Measurements from ENCODE around the gene ATF5. TPM values are rescaled to one million over a fixed set of nuclear protein-coding genes. Genes with fewer than 3 reads are reported as not detected.

The ATF5 gene
- total RNA-seq, 2 donors from 2014 or later = 7.4 to 12.0 TPM

- H3K9me3 Mint-ChIP-seq = no peaks in the 10 kb centered on the region
- Histone ChIP-seq H3K9me3 (ENCODE audit: control insufficient read depth, low read length) (no peaks in the 10 kb centered on the region), H3K4me3 (ENCODE audit: low read length) (no peak overlapping the region), H3K9ac (ENCODE audit: extremely low read depth, low read length, poor library complexity, severe bottlenecking) (no peak overlapping the region), H3K27ac (ENCODE audit: low read depth, low read length) (no peak overlapping the region), H3K4me1 (ENCODE audit: control insufficient read depth, insufficient read depth, low read length) (no peaks in the 10 kb centered on the region), H3K36me3 (ENCODE audit: control insufficient read depth, insufficient read depth, low read length) (peaks cover 19% of the 10 kb centered on the region), H3K27me3 (ENCODE audit: control insufficient read depth, insufficient read depth, low read length, poor library complexity, severe bottlenecking) (no peaks in the 10 kb centered on the region)
- H3K4me1 Mint-ChIP-seq = no peaks in the 10 kb centered on the region
- DNase-seq = no peak
- no peak overlapping the region for H3K4me3 Mint-ChIP-seq
- H3K27me3 Mint-ChIP-seq (ENCODE audit: insufficient read depth) = no peaks in the 10 kb centered on the region
- TF ChIP-seq, protein P1, sequence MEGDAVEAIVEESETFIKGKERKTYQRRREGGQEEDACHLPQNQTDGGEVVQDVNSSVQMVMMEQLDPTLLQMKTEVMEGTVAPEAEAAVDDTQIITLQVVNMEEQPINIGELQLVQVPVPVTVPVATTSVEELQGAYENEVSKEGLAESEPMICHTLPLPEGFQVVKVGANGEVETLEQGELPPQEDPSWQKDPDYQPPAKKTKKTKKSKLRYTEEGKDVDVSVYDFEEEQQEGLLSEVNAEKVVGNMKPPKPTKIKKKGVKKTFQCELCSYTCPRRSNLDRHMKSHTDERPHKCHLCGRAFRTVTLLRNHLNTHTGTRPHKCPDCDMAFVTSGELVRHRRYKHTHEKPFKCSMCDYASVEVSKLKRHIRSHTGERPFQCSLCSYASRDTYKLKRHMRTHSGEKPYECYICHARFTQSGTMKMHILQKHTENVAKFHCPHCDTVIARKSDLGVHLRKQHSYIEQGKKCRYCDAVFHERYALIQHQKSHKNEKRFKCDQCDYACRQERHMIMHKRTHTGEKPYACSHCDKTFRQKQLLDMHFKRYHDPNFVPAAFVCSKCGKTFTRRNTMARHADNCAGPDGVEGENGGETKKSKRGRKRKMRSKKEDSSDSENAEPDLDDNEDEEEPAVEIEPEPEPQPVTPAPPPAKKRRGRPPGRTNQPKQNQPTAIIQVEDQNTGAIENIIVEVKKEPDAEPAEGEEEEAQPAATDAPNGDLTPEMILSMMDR (conservative IDR thresholded peaks at IDR 0.05) = no peak
- peaks cover 34% of the 10 kb centered on the region for H3K36me3 Mint-ChIP-seq (ENCODE audit: low read depth)
- no peak overlapping the region for H3K27ac Mint-ChIP-seq
- WGBS, 2 experiments (ENCODE audit: insufficient coverage in 1 of 2, insufficient read length in 1 of 2) = 88 to 91% methylated on average over 6 of the region's 6 CpGs
These were observed 24.9 kb upstream of the ATF5 start for GRCh38 chr19:49904136-49904535.

DNA sequence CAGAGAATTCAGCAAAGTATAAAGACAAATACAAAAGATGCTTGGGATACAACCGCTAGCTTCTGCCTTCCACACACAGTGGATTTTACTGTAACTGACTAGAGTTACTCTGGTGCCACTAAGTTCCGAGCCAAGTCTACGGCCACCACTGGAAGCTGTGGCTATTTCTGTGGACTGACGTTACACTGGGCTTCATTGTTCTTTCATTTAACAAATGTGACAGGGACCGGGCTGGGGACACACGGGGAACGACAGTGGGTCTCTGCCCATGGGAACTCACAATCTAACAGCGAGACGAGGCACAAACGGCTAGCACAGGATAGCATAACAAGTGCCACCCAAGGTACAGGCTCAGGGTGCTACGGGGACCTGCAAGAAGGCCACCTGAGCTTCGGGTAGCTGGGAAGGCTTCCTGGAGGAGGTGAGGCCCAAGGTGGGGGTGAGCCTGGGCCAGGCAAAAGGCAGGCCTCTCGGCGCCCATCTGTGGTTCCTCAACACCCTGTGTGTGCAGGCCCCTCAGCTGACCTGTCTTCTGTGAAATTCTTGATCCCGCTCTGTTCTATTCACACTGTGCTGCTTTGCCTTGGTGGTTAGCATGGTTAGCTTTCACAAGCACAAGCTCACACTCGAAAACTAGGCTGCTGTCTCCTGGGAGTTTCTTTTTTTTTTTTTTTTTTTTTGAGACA, 22.0 kb upstream of the ATF5 start:
- Histone ChIP-seq H3K36me3 (ENCODE audit: control insufficient read depth, insufficient read depth, low read length) (peaks cover 39% of the 10 kb centered on the region), H3K9ac (ENCODE audit: extremely low read depth, low read length, poor library complexity, severe bottlenecking) (no peak overlapping the region), H3K4me1 (ENCODE audit: control insufficient read depth, insufficient read depth, low read length) (no peaks in the 10 kb centered on the region), H3K9me3 (ENCODE audit: control insufficient read depth, low read length) (no peaks in the 10 kb centered on the region), H3K27ac (ENCODE audit: low read depth, low read length) (no peak overlapping the region), H3K27me3 (ENCODE audit: control insufficient read depth, insufficient read depth, low read length, poor library complexity, severe bottlenecking) (no peaks in the 10 kb centered on the region), H3K4me3 (ENCODE audit: low read length) (no peak overlapping the region)
- Mint-ChIP-seq H3K27ac (no peak overlapping the region), H3K36me3 (ENCODE audit: low read depth) (peaks cover 56% of the 10 kb centered on the region), H3K27me3 (ENCODE audit: insufficient read depth) (no peaks in the 10 kb centered on the region), H3K9me3 (no peaks in the 10 kb centered on the region), H3K4me1 (no peaks in the 10 kb centered on the region), H3K4me3 (no peak overlapping the region)
- no peak for DNase-seq
- TF ChIP-seq, protein P1 (conservative IDR thresholded peaks at IDR 0.05) = no peak
- 94 to 96% methylated on average over 16 of the region's 16 CpGs for WGBS, 2 experiments (ENCODE audit: insufficient coverage in 1 of 2, insufficient read length in 1 of 2)

DNA sequence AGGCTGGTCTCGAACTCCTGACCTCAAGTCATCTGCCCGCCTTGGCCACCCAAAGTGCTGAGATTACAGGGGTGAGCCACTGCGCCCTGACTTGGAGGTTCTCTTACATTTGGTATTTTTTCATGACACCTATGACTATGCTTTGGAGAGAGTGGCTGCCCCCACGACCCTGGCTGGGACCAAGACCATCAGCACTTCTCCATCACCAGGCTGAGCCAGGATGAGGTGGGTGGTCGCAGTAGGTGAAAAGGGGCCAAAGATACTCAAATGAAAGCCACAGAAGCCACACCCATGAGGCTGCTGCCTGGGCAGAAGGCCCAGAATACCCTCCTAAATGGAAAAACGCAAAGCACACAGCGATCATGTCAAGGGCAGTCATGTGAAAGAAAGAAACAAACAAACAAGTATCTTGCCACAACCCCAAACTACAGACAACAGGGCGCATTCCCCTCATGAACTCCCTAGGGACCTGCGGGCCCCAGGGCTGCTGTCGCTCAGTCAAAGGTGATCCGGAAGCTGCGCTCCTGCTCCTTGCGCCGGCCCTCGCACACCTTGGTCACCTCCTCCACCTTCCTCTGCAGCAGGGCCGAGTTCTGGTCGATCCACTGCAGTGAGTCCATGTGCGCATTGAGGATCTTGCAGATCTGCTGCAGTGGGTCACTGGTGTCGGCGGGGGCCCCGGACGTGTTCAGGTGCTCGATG, 21.1 kb upstream of the ATF5 start:
- Mint-ChIP-seq H3K4me3 (no peak overlapping the region), H3K9me3 (no peaks in the 10 kb centered on the region), H3K27me3 (ENCODE audit: insufficient read depth) (no peaks in the 10 kb centered on the region), H3K4me1 (no peaks in the 10 kb centered on the region), H3K36me3 (ENCODE audit: low read depth) (peaks cover 62% of the 10 kb centered on the region), H3K27ac (no peak overlapping the region)
- no peaks in the 10 kb centered on the region for H3K9me3 ChIP-seq (ENCODE audit: control insufficient read depth, low read length)
- H3K27me3 ChIP-seq (ENCODE audit: control insufficient read depth, insufficient read depth, low read length, poor library complexity, severe bottlenecking) = no peaks in the 10 kb centered on the region
- no peak for DNase-seq
- peaks cover 45% of the 10 kb centered on the region for H3K36me3 ChIP-seq (ENCODE audit: control insufficient read depth, insufficient read depth, low read length)
- no peaks in the 10 kb centered on the region for H3K4me1 ChIP-seq (ENCODE audit: control insufficient read depth, insufficient read depth, low read length)
- TF ChIP-seq, protein P1 (conservative IDR thresholded peaks at IDR 0.05) = no peak
- WGBS, 2 experiments (ENCODE audit: insufficient coverage in 1 of 2, insufficient read length in 1 of 2) = 94 to 97% methylated on average over 23 of the region's 23 CpGs
- no peak overlapping the region for H3K27ac ChIP-seq (ENCODE audit: low read depth, low read length)
- H3K4me3 ChIP-seq (ENCODE audit: low read length) = no peak overlapping the region
- H3K9ac ChIP-seq (ENCODE audit: extremely low read depth, low read length, poor library complexity, severe bottlenecking) = no peak overlapping the region

Data from endodermal cell (in vitro differentiated cells).